IPS-18c (cell line): Measurements from ENCODE around the gene CEP170.
"Not testable (repeated sequence)": the region's sequence is repeated elsewhere in the genome, so short reads cannot be mapped to it uniquely, and the experiment has no call there.

Experiments
- H3K4me3 ChIP-seq: 2 replicates; pipeline ENCODE4 v1.7.0; 2013; ENCODE audit warnings: low read depth, mild to moderate bottlenecking, low read length, moderate library complexity; ENCODE audit not compliant: insufficient read depth
- H3K9me3 ChIP-seq: one replicate; pipeline ENCODE4 v1.6.1; 2013; ENCODE audit warnings: mild to moderate bottlenecking, low read length, moderate library complexity; ENCODE audit not compliant: control insufficient read depth, insufficient read depth

Gene CEP170

GRCh38 chr1:243205026-243205501, 50.0 kb downstream of the CEP170 start:
- H3K9me3 ChIP-seq, H3K4me3 ChIP-seq: not testable (repeated sequence)

- H3K9me3 ChIP-seq, H3K4me3 ChIP-seq: not testable (repeated sequence)
These were observed 50.7 kb downstream of the CEP170 start for GRCh38 chr1:243204336-243204735.

GRCh38 chr1:243203196-243203595, 51.9 kb downstream of the CEP170 start:
- H3K9me3 ChIP-seq, H3K4me3 ChIP-seq: not testable (repeated sequence)

GRCh38 chr1:243201316-243201715, 53.8 kb downstream of the CEP170 start:
- not testable (repeated sequence) for H3K9me3 ChIP-seq, H3K4me3 ChIP-seq

- H3K4me3 ChIP-seq, H3K9me3 ChIP-seq: not testable (repeated sequence)
These were observed 57.6 kb downstream of the CEP170 start for GRCh38 chr1:243197524-243197923.

- H3K4me3 ChIP-seq, H3K9me3 ChIP-seq: not testable (repeated sequence)
These were observed 61.8 kb downstream of the CEP170 start for GRCh38 chr1:243193330-243193729.

- H3K9me3 ChIP-seq, H3K4me3 ChIP-seq: not testable (repeated sequence)
These were observed 68.7 kb downstream of the CEP170 start for GRCh38 chr1:243186201-243186995.

- not testable (repeated sequence) for H3K4me3 ChIP-seq, H3K9me3 ChIP-seq
These were observed 70.3 kb downstream of the CEP170 start for GRCh38 chr1:243184787-243185186.

GRCh38 chr1:243183661-243184060, 71.4 kb downstream of the CEP170 start:
- not testable (repeated sequence) for H3K9me3 ChIP-seq, H3K4me3 ChIP-seq

GRCh38 chr1:243183176-243183575, 71.9 kb downstream of the CEP170 start:
- H3K9me3 ChIP-seq, H3K4me3 ChIP-seq: not testable (repeated sequence)

- Histone ChIP-seq H3K9me3 (no peaks in the 10 kb centered on the region), H3K4me3 (no peak overlapping the region)
These were observed 75.4 kb downstream of the CEP170 start for GRCh38 chr1:243179720-243180119.

GRCh38 chr1:243177792-243178191, 77.3 kb downstream of the CEP170 start:
- not testable (repeated sequence) for H3K4me3 ChIP-seq, H3K9me3 ChIP-seq

- H3K4me3 ChIP-seq, H3K9me3 ChIP-seq: not testable (repeated sequence)
These were observed 81.2 kb downstream of the CEP170 start for GRCh38 chr1:243173758-243174369.

- not testable (repeated sequence) for H3K9me3 ChIP-seq, H3K4me3 ChIP-seq
These were observed 90.2 kb downstream of the CEP170 start for GRCh38 chr1:243164911-243165310.

- not testable (repeated sequence) for H3K9me3 ChIP-seq, H3K4me3 ChIP-seq
These were observed 104.2 kb downstream of the CEP170 start for GRCh38 chr1:243150906-243151305.

- H3K9me3 ChIP-seq, H3K4me3 ChIP-seq: not testable (repeated sequence)
These were observed 106.0 kb downstream of the CEP170 start for GRCh38 chr1:243149120-243149519.

GRCh38 chr1:243147351-243147750, 107.7 kb downstream of the CEP170 start:
- not testable (repeated sequence) for H3K4me3 ChIP-seq, H3K9me3 ChIP-seq

- not testable (repeated sequence) for H3K9me3 ChIP-seq, H3K4me3 ChIP-seq
These were observed 114.6 kb downstream of the CEP170 start for GRCh38 chr1:243140498-243140897.
